BJ (cell line): Measurements from ENCODE around the gene DNAJB2. TPM values are rescaled to one million over a fixed set of nuclear protein-coding genes. Genes with fewer than 3 reads are reported as not detected.

Source experiments
- CTCF ChIA-PET: fragments of 350-600 bp; formaldehyde crosslinking; extraction: SDS; loops from one replicate; lab custom pipeline; 2021; ENCODE audit warnings: antibody characterized with exemption, inconsistent platforms; lab: Yijun Ruan, JAX
- POLR2A ChIA-PET: fragments of 300-600 bp; sonication (Branson Sonifier 250); formaldehyde crosslinking; extraction: SDS; loops from one replicate; lab custom pipeline; 2021; ENCODE audit warnings: antibody characterized with exemption; lab: Charles Lee
- DNase-seq: peaks from one replicate; pipeline ENCODE4 v3.0.0-alpha.2; 2011; ENCODE audit warnings: low read depth
- H3K27me3 ChIP-seq: 2 replicates; pipeline ENCODE4 v1.6.0; 2011; ENCODE audit warnings: low read length; ENCODE audit not compliant: control insufficient read depth, insufficient read depth
- H3K36me3 ChIP-seq: 2 replicates; pipeline ENCODE4 v1.5.1; 2011; ENCODE audit warnings: low read length; ENCODE audit not compliant: control insufficient read depth, insufficient read depth
- H3K4me3 ChIP-seq: 2 replicates; pipeline ENCODE4 v1.5.1; 2011; ENCODE audit warnings: low read depth, mild to moderate bottlenecking, control low read depth, low read length
- polyA plus RNA-seq: library from polyadenylated mRNA; depleted of rRNA; stranded (reverse); fragments of >200 nt; gene quantifications from 2 replicates; pipeline ENCODE4 v1.2.3, GENCODE V29; 2011; rRNA removed
- small RNA-seq: library from RNA; depleted of rRNA; stranded (forward); fragments of <200 nt; gene quantifications from one replicate; pipeline ENCODE3, GENCODE V24; 2012; ENCODE audit warnings: low replicate concordance, low read depth; ENCODE audit not compliant: insufficient read length
- TF ChIP-seq, protein P1 (sequence below): IDR thresholded peaks from 2 replicates; pipeline ENCODE4 v1.5.1; 2011; ENCODE audit warnings: low read depth, mild to moderate bottlenecking, control low read depth, inconsistent platforms, low read length, moderate library complexity; ENCODE audit not compliant: insufficient read depth

DNAJB2 gene
- polyA plus RNA-seq, 1 experiment: 57.3 TPM

DNA sequence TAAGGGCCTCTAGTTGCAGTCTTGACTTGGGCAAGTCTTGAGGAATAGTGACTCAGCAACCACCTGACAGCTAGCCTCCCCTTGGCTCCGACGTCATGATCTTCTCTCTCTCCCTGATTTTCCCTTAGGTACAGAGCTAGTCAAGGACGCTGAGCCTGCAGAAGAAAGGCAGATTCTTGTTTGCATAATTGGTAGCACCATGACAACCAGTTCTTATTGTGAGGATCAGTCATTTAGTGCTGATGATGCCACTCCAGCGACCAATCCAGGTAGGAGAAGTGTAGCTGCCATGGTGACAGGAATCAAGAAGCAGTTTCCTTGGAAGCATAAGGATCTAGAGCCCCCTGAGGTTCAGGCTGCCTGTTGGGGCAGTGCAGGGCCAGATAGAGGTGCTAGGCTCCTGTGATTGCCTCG, 56.2 kb downstream of the DNAJB2 start:
- ChIA-PET CTCF (interaction anchor here (1.3 to 1.8 kb wide), 2 partner anchors 9 to 164 kb away, joined by 3 to 6 read pairs; no protein-coding TSS in a partner anchor), POLR2A (no interaction called here)
- Histone ChIP-seq H3K4me3 (no peak overlapping the region), H3K27me3 (peaks cover 18% of the 10 kb centered on the region), H3K36me3 (no peaks in the 10 kb centered on the region)
- no peak for DNase-seq
- TF ChIP-seq, protein P1, sequence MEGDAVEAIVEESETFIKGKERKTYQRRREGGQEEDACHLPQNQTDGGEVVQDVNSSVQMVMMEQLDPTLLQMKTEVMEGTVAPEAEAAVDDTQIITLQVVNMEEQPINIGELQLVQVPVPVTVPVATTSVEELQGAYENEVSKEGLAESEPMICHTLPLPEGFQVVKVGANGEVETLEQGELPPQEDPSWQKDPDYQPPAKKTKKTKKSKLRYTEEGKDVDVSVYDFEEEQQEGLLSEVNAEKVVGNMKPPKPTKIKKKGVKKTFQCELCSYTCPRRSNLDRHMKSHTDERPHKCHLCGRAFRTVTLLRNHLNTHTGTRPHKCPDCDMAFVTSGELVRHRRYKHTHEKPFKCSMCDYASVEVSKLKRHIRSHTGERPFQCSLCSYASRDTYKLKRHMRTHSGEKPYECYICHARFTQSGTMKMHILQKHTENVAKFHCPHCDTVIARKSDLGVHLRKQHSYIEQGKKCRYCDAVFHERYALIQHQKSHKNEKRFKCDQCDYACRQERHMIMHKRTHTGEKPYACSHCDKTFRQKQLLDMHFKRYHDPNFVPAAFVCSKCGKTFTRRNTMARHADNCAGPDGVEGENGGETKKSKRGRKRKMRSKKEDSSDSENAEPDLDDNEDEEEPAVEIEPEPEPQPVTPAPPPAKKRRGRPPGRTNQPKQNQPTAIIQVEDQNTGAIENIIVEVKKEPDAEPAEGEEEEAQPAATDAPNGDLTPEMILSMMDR: no peak

Small RNA genes within 50 kb of the gene (small RNA-seq; reads per million reads assigned to genes)
- not detected for gene MIR153-1

Other genes starting within 250 kb of the DNAJB2 start
- gene CFAP65, start 237.8 kb upstream of the DNAJB2 start, polyA plus RNA-seq: not detected in 2 replicates
- 0.05 TPM in 2 replicates for gene IHH, start 218.4 kb upstream of the DNAJB2 start, polyA plus RNA-seq
- 23.9 and 24.1 TPM in 2 replicates for gene NHEJ1, start 118.6 kb upstream of the DNAJB2 start, polyA plus RNA-seq
- 1.1 and 1.3 TPM in 2 replicates for gene SLC23A3, start 109.3 kb upstream of the DNAJB2 start, polyA plus RNA-seq
- 43.5 and 66.9 TPM in 2 replicates for gene CNPPD1, start 102.4 kb upstream of the DNAJB2 start, polyA plus RNA-seq
- 95.9 and 131 TPM in 2 replicates for gene RETREG2, start 101.1 kb upstream of the DNAJB2 start, polyA plus RNA-seq
- 45.6 and 62.9 TPM in 2 replicates for gene ZFAND2B, start 72.6 kb upstream of the DNAJB2 start, polyA plus RNA-seq
- gene ABCB6, start 60.4 kb upstream of the DNAJB2 start, polyA plus RNA-seq: 20.3 and 33.4 TPM in 2 replicates
- gene ATG9A, start 49.7 kb upstream of the DNAJB2 start, polyA plus RNA-seq: 105 and 132 TPM in 2 replicates
- 30.0 and 37.7 TPM in 2 replicates for gene ANKZF1, start 49.6 kb upstream of the DNAJB2 start, polyA plus RNA-seq
- gene GLB1L, start 33.9 kb upstream of the DNAJB2 start, polyA plus RNA-seq: 9.4 and 9.5 TPM in 2 replicates
- gene STK16, start 33.9 kb upstream of the DNAJB2 start, polyA plus RNA-seq: 41.6 and 64.2 TPM in 2 replicates
- gene TUBA4B, start 26.1 kb upstream of the DNAJB2 start, polyA plus RNA-seq: not detected in 2 replicates
- 16.8 and 23.0 TPM in 2 replicates for gene TUBA4A, start 25.4 kb upstream of the DNAJB2 start, polyA plus RNA-seq
- gene PTPRN, start 30.0 kb downstream of the DNAJB2 start, polyA plus RNA-seq: 3.2 and 7.0 TPM in 2 replicates
- gene RESP18, start 53.4 kb downstream of the DNAJB2 start, polyA plus RNA-seq: not detected in 2 replicates
- 69.2 and 134 TPM in 2 replicates for gene DNPEP, start 108.5 kb downstream of the DNAJB2 start, polyA plus RNA-seq
- 5.4 and 7.0 TPM in 2 replicates for gene DES, start 139.0 kb downstream of the DNAJB2 start, polyA plus RNA-seq
- 47.0 and 69.9 TPM in 2 replicates for gene SPEG, start 155.5 kb downstream of the DNAJB2 start, polyA plus RNA-seq
- 123 and 171 TPM in 2 replicates for gene GMPPA, start 219.5 kb downstream of the DNAJB2 start, polyA plus RNA-seq
- gene ASIC4, start 235.1 kb downstream of the DNAJB2 start, polyA plus RNA-seq: 0.04 and 0.09 TPM in 2 replicates